ENCODE data around the gene HDC.
A peak's percentile ranks its signal among the peaks of the same experiment; 100 is the strongest.

HDC gene

GRCh38 chr15:50251638-50252182 is 13.8 kb downstream of the HDC start:
- DNase-seq, result no peak

GRCh38 chr15:50250760-50251394 is 14.6 kb downstream of the HDC start:
- DNase-seq, result no peak

GRCh38 chr15:50249704-50250103 is 15.8 kb downstream of the HDC start:
- DNase-seq, result no peak

DNA sequence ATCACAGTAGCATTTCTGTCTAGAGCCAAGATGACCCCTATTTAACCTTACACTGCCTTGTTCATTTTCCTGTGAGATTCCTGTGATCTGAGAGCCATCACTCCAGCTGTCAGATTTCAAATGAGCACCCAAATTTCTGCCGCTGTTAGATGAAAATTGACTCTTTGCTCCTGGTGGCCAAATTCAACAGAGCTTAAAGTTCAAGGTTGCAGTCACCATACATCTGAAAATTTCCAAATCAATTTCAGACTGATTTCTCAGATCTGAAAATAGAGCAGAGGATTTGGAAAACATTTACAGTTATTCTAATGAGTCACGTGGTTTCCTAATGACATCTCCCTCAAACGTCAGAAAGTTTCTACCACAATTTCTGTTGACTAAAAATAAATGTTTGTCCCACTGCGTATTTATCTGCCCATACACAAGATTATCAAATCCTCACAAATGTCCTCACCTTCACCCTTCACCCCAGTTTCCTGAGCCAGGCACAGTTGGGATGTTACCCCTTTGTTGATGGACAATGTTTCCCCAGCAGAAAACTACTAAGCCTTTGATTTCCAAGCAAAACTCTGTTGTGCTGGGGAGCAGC is 16.4 kb downstream of the HDC start:
- no peak for DNase-seq

DNA sequence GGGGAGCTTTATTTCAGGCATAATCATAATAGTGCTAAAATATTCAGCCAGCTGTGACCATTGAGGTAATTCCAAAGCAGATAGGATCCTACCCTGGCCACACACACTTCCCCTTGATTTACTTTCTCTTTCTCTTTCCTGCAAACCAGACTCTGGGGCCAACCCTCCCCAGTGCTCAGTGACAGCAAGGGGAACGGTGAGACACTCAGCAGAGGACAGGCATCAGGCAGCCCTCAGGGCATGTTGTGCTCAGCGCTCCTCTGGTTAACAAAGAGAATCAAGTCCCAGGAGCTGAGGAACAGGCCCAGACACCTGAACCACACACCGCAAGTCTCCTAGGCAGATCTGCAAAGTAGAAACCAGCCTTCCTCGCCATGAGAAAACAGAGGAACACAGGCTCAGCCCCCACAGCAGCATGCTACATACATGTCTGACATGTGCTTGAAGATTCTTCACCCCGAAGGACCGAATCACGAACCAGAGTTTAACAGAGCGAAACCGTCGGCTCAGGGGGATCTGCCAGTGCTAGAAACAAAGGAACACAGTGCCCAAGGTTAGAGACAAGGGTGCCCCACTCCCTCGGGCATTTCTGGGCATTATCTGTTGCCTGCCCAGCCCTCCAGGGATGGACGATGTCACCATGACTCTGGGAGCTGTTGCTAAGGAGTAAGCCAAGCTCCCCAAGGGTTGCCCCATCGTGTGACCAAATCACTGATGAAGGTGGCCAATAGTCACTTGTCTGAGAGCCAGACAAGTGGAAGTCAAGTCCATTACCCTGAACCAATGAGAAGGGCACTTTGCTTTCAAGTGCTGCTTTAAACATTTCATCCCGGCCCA is 17.5 kb downstream of the HDC start:
- DNase-seq, result peak; percentile 58

DNA sequence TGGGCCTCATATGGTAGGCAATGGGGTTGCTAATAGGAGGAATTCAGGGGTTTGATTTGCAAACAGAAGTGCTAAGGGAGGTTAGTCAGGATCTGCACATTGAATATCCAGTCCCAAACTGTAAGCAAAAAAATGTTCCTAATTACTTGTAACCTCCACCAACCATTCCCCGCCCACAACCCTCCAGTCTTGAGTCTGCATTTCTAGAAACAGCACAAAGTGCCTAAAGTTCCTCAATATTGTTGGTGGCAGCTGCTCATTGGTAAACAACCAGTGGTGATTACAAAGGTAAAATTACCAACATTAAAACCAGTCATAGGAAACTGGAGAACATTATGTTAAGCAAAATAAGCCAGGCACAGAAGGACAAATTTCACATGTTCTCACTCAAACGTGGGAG is 18.9 kb downstream of the HDC start:
- no peak for DNase-seq

DNA sequence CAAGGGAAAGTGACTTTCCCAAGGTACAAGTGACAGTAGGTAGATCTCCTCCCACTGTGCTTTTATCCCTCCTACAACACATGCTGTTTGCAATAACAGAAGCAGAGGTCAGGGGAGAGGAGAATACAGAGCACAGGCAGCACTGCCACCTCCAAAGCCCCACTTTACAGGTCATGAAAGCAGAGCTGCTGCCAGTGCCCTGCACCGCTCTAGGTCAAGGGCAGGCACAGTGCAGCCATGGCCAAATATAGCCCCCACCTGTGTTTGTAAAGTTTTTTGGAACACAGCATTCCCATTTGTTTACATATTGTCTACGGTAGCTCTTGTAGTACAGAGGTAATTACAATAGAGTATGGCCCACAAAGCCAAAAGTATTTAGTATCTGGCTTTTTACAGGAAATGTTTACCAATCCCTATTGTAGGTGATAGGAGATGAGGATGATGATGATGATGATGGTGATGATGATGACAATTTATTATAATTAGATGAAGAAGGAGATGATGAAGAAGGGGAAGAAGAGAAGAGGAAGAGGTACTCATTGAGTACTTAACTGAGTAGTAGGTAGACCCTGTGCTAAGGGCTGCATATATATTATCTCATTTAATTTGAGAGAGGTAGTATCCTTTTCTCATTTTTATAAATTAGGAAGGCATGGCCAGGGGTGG is 20.4 kb downstream of the HDC start:
- DNase-seq, result no peak

GRCh38 chr15:50244153-50244552 is 21.4 kb downstream of the HDC start:
- no peak for DNase-seq

GRCh38 chr15:50241684-50242450 is 23.7 kb downstream of the HDC start:
- no peak for DNase-seq

- no peak for DNase-seq
Measured at GRCh38 chr15:50238255-50238654, 27.3 kb downstream of the HDC start.

- DNase-seq, result no peak
Measured at GRCh38 chr15:50236433-50236832, 29.1 kb downstream of the HDC start.

GRCh38 chr15:50235794-50236193 is 29.7 kb downstream of the HDC start:
- DNase-seq, result no peak

DNA sequence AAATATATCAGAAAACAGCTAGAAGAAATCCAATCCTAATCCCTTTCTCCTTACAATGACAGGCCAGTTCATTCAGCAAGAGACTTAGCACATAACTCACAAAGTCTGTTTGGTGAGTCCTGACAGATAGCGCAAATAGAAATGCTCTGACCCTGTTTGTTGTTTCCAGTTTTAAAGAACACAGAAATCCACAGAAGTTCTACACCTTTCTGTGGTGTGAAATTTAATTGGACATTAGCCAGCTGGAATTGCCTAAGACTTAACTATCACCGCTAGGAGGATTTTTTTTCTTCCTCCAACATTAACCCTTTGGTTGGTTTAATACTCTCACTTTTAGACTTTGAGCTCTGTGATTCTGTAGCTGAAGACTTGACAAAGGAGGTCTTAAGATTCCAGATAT is 30.8 kb downstream of the HDC start:
- no peak for DNase-seq

DNA sequence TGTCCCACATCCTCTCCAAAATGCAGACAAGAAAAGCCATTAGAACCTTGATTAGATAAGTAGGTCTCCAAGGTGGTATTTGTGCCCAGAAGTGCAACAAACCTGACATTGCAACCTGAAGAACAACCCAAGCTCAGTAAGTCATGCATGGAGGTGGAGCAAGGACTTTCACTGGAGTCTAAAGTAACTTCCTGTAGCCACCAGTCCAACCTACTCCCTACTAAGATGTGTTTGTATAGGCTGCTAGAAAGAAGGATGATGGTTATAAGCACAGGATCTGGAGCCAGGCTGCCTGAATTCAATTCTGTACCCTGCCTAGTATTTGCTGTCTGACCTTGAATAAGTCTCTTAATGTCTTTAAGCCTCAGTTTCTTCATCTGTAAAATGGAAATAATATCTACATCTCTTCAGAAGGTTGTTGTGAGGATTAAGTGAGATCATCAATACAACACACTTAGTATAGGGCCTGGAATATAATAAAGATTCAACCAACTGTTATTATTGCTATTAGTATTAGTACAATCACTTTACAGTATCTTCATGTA is 32.3 kb downstream of the HDC start:
- DNase-seq, result no peak

DNA sequence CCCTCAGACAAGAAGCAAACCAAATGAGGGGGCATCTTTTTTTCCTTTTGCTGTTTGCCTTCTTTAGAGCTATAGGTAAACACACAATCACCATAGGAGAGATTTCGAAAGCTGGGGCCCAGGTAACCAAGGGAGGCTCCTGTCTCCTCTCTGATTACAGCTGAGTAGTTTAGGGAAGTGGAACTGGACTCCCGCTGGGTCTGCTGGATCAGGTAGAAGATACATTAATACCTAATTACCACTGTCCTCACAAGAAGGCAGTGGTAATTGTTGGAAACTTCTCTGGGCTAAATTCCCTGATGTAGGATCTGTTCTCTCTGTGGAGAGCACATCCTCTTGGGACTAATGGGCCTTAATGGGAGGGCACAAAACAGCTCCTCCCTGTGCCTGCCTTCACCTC is 32.7 kb downstream of the HDC start:
- DNase-seq, result no peak

GRCh38 chr15:50231761-50232160 is 33.8 kb downstream of the HDC start:
- no peak for DNase-seq

DNA sequence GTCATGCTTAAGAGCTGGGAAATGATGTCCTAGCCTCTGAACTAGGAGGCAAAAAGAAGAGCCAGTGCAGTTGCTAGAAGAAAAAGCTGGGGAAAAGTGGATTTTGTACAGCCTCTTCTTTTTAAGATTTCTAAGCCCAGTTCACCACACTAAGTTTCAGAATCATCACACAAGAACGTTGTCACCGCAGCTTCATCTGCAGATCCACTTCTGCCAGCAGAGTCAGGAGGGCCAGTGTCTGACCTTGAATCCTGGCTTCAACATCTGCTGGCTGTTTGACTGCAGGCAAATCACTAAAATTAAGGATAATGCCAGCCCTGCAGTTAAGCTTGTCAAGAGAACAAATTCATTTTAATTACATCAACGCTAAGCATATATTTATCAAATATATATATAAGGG is 36.2 kb downstream of the HDC start:
- DNase-seq, result no peak

DNA sequence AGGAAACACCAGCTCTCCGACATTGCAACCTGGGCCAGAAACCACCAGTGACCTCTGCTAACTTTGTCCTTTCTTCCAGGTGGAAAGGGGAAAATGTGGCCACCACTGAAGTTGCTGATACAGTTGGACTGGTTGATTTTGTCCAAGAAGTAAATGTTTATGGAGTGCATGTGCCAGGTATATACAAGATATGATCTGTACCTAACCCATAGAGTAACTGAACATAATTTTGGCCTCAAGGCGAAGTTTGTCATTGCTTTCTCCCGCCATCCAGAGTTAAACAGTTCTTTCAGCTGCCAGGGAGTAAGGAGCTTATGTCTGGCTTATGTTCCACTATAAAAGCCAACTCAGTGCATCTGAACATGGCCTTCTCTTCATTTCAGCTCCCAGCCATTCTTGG is 36.7 kb downstream of the HDC start:
- no peak for DNase-seq

DNA sequence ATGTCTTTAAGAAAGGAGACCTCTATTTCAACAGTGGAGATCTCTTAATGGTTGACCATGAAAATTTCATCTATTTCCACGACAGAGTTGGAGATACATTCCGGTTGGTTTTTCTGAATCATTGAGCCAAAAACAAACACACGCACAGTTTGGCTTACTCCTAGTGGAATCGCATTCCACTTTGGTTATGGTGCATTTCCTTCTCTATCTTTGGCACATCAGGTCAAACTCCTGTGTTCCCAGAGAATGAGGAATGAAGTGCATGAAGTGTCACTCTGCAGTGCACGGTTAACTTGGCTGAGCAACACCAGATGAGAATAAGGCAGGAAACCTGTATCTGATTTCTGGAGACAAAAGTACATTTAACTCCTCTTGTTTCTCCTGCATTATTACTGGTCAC is 38.5 kb downstream of the HDC start:
- DNase-seq, result no peak

DNA sequence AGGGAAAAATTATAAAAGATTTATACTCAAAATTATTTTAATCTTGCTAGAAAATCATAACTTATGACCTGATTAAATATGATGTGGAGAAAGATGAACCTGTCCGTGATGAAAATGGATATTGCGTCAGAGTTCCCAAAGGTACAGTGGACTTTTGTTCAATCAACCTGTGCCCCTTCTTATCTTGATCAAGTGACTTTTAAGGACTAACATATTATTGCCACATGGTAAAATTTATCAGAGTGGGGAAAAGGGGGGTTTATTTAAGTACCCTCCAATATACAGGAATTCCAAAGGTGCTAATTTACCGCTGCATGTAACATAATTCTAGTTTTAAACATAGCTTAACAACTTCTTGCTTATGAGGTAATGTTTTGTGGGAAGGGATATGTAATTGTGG is 39.6 kb downstream of the HDC start:
- no peak for DNase-seq

GRCh38 chr15:50225057-50225456 is 40.5 kb downstream of the HDC start:
- no peak for DNase-seq

- no peak for DNase-seq
Measured at GRCh38 chr15:50224606-50225005, 40.9 kb downstream of the HDC start.

All from CD4-positive, alpha-beta T cell treated with Interleukin-21 for 1 hour (primary cell).